HG02938 (cell line): ENCODE measurements around the gene PPIL4.

Source experiments
- ATAC-seq: cut with Tn5 transposase; IDR thresholded peaks from one replicate; pipeline ENCODE4 v1.9.1; 2021; ENCODE audit warnings: mild to moderate bottlenecking, moderate library complexity; ENCODE audit not compliant: unreplicated experiment

Gene PPIL4

DNA sequence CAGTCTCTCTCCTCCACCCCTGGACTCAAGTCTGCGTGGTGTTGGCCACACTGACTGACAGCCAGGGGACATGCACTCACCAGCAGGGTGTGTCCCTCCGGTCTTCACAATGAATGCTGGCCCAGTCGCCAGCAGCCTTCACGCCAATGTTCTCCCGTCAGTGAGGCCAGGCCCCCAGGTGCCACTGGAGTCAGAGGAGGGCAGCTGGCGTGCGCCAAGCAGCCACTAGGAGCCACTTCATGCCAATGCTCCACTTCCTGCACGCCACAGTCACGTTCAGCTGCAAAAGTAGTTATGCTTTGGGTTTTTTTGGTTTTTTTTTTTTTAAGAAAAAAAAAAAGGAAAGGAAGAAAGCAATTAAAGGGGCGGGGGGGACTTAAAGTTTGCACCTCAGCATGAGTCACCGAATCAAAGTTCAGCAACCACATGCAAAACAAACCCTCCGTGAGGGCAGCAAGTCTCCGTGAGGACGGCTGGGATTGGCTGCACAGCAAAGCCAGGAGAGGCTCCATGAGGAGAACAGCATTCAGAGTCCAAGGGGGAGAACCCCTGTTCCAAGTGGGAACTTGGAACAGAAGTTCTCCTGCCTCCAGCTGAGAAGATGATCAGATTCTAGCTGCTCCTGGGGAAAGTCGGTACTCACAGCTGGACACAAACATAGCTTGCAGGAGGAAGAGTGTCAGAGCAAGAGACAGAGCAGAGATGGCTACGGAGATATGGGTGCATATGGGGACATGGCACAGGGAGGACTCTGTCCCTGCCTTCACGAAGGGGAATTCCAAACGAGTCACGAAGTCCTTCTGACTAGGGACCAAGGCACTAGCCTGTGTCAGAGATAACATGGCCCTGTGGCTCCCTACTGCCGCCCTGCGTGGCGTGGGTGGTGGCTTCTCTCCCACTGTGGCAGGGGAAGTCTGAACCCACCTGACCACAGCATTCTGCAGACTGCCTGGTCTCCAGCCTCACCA, 60.8 kb downstream of the PPIL4 start, which contains the start of gene ZC3H12D:
Gene ZC3H12D, minus strand, starts transcription at position 282 of the 968 bp plus-strand sequence. CDS start 10,471 bp downstream, outside the sequence.
- peak; percentile 37 for ATAC-seq

DNA sequence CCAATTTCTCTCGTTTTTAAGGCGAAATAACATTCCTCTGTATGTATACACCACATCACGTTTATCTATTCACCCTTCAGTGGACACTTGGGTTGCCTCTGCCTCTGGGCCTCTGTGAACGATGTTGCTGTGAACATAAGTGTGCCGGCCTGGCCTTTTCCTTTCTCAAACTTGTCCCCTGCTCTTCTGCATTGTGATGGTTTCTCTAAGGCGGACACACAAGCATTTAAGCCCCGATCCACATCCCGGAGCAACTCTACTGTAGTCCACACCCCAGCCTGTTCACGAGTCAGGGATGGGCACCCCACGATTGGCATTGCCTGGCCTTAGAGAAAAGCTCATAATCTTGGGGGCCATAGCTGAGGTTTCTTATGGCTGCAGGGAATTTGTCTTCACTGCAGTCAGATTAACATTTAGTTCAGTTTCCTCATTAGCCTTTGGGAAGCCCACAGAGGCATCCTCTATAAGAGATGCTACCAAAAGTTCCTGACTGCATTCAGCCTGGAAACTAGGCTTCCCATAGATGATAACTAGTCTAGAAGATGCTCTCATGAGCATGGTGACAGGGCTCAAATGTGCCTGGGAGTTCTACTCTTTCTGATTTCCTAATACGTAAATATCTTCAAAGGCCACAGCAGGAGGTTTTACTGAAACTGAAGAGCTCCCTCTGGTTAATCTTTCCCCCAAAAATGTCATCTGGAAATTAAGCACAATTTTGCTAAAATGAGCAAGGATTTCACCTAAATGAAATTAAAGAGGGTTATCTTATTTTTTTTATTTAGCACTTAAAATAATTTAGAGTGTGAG, 61.8 kb downstream of the PPIL4 start:
- no peak for ATAC-seq

DNA sequence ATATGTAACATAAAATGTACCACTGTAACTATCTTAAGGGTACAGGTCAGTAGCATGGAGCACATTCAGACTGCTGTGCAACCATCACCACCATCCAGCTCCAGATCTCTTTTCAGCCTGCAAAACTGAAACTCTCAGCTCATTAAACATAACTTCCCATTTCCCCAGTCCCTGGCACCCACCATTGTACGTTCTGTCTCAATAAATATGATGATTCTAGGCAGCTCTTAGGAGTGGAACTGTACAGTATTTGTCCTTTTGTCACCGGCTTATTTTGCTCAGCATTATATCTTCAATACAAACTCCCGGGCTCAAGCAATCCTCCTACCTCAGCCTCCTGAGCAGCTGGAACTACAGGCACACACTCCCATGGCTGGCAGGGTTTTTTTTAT, 62.5 kb downstream of the PPIL4 start:
- no peak for ATAC-seq

DNA sequence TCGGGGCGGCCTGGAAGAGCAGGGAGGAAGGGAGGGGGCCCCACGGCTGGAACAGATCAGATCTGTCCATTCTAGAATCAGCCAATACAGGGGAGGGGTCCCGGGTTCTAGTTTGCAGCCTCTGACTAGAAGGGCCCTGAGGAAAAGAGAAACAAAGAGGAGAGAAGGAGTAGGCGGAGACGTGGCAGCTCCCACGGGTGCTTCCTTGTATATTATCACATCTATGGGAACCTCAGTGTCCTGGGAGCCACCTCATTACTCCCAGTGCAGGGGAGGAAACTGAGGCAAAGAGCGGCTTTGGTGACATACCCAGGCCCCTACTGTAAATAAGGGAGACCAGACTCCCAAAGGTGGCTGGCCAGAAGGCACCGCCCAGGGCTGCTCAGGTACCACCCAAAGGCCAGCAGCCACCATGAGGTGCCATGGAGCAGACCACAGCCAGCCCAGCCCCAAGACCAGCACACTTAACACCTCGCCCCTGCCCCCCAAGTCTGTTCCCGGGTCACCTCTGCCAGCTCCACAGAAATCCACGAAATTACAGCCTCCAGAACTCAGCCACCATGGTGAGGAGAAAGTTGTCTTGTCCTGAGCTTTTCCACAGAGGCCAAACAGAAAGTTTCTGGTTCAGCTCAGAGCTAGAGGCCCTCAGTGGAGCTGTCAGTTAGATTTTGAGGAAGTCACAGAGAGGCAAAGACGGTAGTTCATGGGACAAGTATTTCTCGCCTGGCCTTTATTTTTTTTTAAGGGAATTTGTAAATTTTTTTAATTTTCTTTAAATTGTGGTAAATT, 63.1 kb downstream of the PPIL4 start:
- no peak for ATAC-seq

DNA sequence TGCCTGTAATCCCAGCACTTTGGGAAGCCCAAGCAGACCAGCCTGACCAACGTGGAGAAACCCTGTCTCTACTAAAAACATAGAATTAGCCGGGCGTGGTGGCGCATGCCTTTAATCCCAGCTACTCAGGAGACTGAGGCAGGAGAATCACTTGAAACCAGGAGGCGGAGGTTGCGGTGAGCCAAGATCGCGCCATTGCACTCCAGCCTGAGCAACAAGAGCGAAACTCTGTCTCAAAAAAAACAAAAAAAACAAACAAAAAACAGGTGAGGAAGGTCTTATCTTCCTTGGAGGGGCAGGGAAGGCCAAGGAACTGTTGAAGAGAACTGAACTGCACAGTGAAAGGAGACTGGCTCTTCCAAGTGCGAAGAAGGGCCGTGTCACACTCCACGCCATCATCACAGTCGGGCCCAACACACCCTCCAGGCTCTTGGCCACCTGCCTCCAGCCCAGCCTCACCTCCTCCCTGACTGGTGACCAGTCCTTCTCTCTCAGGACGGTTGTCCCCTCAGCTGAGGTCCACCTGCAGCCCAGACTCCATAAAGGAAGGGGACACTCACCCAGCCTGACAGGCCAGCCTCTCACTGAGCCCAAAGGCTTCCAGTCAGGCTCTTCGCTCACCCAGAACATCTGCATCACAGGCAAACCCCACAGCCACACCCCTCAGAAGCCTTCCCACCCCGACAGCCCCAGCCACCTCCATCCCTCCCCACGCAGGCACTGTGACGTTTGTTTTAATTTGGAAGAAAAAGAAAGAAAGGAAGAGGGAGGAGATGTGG, 65.2 kb downstream of the PPIL4 start:
- no peak for ATAC-seq

DNA sequence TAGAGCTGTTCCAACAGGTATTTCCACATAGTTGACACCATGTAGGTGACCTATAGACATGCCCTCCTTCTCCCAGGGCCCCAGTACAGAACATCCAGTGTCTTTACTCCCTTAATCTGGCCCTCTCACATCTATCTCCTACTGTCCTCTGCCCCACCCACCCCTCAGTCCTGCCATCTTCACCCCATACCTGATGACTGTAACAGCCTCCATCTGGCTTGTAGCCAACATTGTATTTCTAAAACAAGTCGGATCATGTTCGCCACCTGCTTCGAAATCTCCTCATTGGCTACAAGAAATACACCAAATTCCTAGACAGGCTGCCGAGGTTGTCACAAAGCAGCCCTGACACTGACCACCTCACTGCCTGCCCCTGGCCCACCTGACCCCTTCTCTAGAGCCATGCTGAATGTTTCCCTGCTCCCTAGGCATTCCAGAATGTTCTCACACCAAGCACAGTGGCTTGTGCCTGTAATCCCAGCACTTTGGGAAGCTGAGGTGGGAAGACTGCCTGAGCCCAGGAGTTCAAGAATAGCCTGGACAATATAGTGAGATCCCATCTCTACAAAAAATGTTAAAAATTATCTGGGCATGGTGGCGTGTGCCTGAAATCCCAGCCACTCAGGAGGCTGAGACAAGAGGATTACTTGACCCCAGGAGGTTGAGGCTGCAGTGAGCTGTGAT, 67.1 kb downstream of the PPIL4 start:
- ATAC-seq: no peak

DNA sequence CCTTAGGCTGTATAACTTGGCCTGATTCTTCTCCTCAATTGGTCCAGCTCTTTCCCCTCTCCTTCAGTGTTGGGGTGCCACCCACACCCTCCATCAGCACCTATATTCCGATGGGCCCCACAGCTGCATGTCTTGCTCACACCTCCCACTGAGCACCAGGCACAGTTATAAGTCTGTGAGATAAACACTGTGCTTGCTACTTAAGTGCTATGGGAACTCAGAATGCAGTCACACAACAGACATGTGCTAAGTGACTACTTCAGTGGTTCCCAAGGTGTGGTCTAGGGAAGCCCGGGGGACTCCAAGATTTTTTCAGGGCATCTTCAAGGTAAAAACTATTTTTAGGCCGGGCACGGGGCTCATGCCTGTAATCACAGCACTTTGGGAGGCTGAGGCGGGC, 68.3 kb downstream of the PPIL4 start:
- ATAC-seq: no peak

DNA sequence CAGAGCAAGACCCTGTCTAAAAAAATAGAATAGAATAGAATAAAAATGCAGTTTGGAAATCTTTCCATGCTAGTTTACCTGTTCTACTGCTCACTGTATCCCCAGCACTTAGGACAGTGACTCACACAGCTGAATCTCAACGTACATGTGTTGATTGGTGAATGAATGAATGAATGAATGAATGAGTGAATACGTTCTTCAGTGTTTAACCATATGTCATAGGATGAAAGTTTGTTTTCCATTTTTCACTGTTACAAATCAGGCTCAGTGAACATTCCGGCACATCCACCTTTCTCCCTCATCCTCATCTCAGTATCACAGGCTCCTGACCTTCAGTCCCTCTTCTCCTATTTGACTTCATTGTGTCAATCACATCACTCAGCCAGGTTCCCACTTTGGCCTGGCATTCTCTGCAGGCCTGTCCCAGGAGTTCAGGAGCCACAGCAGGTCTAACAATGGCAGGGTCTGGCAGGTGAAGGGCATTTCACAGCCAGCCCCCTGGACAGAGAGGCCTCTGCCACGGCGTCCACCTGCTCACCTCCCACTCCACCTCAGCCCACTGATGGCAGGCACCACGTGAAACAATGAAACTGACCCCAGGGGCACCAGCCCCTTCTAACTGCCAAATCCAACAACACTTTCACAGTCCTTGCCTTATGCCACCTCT, 68.9 kb downstream of the PPIL4 start:
- no peak for ATAC-seq

DNA sequence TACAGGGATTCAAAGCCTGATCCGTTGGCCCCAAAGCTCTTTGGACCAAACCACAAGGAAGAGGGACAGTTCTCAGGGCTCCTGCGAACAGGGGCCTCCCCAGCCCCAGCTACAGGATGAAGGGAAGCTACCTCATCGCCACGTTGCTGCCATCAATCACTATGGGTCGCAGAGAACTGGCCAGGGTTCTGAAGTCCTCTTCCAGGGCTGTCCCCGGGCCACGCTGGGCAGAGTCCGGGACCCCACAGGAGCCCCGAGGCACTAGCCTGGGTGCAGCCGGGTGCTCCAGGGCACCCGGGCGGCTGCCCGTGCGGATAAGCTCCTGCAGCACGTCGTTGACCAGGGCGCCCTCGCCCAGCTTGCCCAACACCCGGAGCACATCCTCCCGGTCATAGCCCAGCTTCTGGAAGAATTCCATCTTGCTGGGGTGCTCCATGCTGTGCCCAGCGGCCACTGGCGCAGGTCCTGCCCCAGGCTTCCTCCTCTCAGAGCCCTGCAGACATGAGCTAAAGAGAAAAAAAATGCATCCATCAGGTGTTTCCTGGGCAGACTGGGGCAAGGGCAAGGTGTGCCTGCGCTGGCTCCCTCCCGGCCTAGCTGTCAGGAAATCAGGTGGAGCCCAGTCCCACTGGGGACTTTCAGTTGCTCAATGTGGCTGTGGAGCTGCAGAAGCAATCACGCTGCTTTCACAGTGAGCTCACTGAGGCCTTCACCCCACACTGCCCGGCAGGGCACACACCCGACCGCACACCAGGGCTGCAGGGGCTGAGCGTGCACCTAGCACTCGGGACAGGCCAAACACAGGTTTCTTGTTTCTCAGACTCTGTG, 71.5 kb downstream of the PPIL4 start:
- no peak for ATAC-seq

DNA sequence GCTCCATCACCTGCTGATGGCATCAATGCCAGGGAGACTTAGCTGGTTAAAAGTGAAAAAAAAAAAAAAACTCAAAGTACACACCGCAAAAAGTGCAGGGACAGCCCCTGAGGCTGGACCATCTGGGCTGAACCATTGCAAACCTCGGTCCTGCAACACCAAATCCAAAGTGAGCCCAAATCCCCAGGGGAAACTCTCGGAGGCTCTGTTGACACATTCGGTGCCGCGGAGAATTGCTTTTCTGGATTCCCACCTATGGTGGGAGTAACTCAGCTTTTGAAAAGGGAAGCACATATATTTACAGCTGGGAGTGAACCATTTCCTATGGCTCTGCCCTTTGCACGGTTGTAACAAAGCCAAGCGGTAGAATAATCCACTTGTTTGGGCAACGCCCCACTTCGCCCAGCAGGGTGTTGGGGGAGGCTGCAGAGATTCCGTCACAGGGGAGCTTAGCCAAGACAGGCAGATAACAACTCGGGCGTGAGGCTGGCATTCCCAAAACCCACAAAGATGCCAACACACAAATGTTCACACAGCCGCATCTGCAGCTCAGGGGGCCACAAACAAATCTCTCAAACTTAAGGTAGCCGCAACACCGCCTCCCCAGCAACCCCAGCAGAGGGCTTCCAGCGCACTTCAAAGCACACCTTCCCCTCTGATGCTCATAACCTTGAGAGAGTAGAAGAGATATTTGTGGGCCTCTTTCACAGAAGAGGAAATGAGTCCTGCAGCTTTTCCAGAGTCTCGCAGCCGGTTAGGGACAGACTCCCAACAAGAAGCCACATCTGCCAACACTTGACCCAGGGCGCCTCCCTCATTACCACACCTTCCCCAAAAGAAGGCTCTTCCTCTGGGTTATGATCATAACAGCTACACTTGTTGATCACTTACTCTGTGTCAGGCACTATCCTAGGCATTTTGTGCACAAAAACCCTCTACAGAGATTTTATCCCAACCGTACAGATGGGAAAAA, 72.5 kb downstream of the PPIL4 start:
- ATAC-seq: no peak

DNA sequence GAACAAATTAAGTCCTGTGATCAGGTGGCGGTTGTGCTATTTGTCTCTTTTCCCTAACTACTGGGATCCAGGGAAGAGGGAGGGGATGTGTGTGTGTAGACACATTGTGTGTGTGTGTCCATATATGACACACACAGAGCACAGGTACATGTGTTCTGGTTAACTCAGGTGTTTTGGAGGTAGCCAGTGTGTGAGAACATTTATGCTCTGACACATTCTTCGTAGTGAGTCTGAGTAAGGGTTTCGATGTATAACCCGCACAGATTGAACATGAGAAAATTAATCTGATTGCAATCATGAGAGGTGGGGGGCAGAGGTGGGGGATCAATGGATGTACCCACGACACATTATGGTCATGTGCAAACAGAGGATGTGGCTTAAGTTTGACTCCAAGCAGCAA, 73.6 kb downstream of the PPIL4 start:
- no peak for ATAC-seq

DNA sequence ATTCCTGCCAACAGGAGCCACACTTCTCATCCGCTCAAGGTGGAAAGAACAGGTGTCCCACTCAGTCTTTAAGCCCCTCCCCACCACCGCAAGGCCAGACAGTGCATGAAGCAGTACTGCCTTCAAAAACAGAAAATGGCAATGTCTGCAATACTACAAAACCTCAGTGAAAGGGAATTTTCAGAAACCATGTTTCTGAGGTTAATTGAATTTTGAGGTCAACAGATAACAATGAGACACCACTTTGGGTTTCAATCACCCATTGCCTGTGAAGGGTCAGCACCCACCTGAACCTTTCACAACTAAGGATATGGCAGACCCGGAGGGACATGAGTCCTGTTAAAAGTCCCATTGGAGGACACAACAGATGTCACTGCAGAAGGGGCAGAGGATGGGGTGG, 74.0 kb downstream of the PPIL4 start:
- ATAC-seq: peak; percentile 29

DNA sequence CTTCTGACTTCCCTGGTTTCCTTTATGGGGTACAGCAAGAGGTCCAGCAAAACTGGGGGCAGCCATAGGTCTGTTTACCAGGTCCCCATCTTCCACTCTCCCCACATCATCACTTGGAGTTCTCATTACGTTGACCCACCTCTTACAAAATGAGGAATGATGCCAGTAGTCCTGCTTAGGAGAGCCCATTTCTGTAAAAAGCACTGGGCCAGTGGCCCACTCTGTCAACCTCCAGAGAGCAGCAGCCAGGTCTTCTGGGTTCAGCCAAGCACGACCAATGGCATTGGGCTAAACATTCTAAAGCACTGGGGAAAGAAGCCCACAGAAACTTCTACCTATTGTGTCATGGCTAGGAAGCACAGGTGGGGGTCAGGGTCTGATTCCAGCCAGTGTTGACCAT, 74.9 kb downstream of the PPIL4 start:
- no peak for ATAC-seq

DNA sequence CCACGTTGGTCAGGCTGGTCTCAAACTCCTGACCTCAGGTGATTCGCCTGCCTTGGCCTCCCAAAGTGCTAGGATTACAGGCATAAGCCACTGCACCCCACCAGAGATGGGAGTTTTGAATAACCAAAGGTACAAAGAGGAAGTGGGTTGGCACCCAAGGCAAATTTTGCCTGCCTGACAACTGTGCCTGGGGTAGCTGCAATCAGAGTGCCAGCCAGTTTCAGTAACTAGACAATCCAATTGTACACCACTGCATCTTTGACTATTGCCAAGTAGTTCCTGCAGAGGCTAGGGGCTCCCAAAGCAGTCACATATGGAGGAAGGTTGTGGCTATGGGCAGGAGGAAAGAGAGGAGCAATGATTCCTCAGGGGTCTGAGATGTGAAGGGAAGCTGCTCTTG, 77.7 kb downstream of the PPIL4 start:
- ATAC-seq: peak; percentile 5

DNA sequence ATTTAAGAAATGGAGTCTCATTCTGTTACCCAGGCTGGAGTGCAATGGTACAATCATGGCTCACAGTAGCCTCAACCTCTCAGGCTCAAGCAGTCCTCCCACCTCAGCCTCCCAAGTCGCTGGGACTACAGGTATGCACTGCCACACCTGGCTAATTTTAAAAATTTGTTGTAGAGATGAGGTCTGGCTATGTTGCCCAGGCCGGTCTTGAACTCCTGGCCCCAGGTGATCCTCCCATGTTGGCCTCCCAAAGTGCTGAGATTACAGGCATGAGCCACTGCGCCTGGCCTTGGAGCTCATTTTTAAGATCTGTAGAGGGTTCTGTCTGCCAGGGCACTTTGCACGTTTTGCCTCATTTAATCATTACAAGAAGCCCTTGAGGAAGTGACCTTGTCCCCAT, 78.6 kb downstream of the PPIL4 start:
- ATAC-seq: no peak

DNA sequence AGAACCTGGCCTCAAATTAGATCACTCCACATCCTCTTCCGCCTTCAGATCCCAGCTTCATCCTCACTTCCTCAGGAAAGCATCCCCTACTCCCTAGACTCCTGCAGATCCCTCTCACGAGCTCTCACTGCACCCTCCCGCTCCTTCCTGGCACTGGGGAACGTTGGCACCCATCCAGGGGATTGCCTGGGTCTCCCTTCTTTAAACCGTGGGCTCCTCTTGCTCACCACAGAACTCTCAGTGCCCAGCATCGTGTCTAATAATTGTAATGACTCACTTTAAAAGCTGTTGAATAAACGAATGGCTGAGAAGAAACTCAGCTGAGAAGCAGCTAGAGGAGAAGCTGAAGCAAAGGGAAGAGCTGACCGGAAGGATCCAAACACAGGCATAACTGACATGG, 81.4 kb downstream of the PPIL4 start:
- no peak for ATAC-seq

DNA sequence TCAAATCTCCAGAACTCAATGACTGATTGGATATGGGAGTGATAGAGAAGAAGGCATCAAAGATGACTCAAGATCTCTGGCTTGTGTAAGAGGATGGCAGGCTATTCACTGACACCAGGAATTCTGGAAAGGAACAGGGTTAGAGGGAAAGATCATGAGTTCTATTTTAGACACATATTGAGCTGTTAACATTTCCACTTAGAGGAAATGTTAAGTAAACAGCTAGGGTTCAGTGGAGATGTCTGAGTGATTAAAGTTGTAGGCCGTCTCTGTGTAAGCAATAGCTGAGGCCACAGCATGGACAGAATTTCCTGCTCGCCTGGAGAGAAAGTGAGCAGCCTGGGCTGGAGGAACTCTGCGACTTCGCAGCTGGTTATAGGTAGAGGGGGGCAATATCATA, 82.1 kb downstream of the PPIL4 start:
- ATAC-seq: no peak
